Adipocyte (in vitro differentiated cells): ENCODE data around the gene EMP3.

Experiments
- DNase-seq: peaks from one replicate; pipeline ENCODE4 v3.0.0-alpha.2; 2015; ENCODE audit warnings: low read depth
- H3K27me3 ChIP-seq: replicated peaks from 2 replicates; pipeline ENCODE4 v1.7.0; 2013; ENCODE audit warnings: mild to moderate bottlenecking, low read length, moderate library complexity; ENCODE audit not compliant: control insufficient read depth, insufficient read depth
- H3K36me3 ChIP-seq: 2 replicates; pipeline ENCODE4 v1.7.0; 2013; ENCODE audit warnings: low read length, mild to moderate bottlenecking, moderate library complexity; ENCODE audit not compliant: control insufficient read depth, insufficient read depth, severe bottlenecking
- H3K4me1 ChIP-seq: 2 replicates; pipeline ENCODE4 v1.7.0; 2013; ENCODE audit warnings: mild to moderate bottlenecking, low read length, moderate library complexity; ENCODE audit not compliant: control insufficient read depth, insufficient read depth
- H3K4me3 ChIP-seq: 2 replicates; pipeline ENCODE4 v1.7.0; 2013; ENCODE audit warnings: mild to moderate bottlenecking, low read length, moderate library complexity
- H3K9ac ChIP-seq: 2 replicates; pipeline ENCODE4 v1.7.0; 2013; ENCODE audit warnings: mild to moderate bottlenecking, low read length, moderate library complexity
- H3K9me3 ChIP-seq: 2 replicates; pipeline ENCODE4 v1.7.0; 2013; ENCODE audit warnings: mild to moderate bottlenecking, low read length, moderate library complexity; ENCODE audit not compliant: control insufficient read depth

EMP3 gene

DNA sequence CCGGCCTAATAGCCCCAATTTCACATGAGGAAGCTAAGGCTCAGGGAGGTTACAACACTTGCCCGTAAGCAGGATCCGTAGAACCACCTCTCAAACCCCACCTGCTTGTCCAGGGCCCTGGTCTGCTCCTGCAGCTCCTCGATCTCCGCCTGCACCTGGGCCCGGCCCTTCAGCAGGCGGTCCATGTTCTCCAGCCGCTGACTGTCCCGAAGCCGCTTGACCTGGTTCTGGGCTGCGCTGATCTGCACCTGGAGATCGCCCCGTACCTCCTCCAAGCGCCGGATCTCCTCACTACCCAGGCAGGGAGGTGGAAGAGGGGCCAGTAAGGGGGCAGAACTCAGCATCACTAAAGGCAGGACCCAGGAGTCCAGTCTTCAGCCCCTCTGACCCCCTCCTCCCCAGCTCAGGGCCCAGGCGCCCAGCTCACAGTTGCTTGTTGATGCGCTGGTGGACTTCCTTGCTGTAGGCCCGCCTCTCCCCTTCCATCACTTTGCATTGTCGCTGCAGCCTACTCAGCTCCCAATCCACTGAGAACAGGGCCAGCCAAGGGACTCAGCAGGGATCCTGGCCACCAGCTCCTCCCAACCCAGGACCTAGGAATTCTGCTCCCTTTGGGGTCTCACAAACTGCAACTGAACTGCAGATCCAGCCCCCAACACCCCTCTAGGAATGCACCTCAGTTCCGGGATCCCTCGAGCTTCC is 6.9 kb upstream of the EMP3 start:
- H3K27me3 ChIP-seq, result no peaks in the 10 kb centered on the region
- H3K9ac ChIP-seq, result no peak overlapping the region
- H3K4me1 ChIP-seq, result peaks cover 20% of the 10 kb centered on the region
- H3K4me3 ChIP-seq, result no peak overlapping the region
- H3K36me3 ChIP-seq, result no peaks in the 10 kb centered on the region
- H3K9me3 ChIP-seq, result no peaks in the 10 kb centered on the region
- no peak for DNase-seq

GRCh38 chr19:48319647-48320541 is 5.5 kb upstream of the EMP3 start:
- DNase-seq, result peak; percentile 94
- Histone ChIP-seq H3K4me3 (no peak overlapping the region), H3K36me3 (no peaks in the 10 kb centered on the region), H3K4me1 (peaks cover 20% of the 10 kb centered on the region), H3K9me3 (no peaks in the 10 kb centered on the region), H3K27me3 (no peaks in the 10 kb centered on the region), H3K9ac (no peak overlapping the region)

- DNase-seq, result peak; percentile 92
- Histone ChIP-seq H3K9ac (peak overlapping the region; percentile 91), H3K27me3 (no peaks in the 10 kb centered on the region), H3K9me3 (no peaks in the 10 kb centered on the region), H3K4me3 (peak overlapping the region; percentile 81), H3K36me3 (no peaks in the 10 kb centered on the region), H3K4me1 (peaks cover 23% of the 10 kb centered on the region)
Measured at GRCh38 chr19:48321372-48321621, 4.1 kb upstream of the EMP3 start.

GRCh38 chr19:48321622-48322591 is 3.4 kb upstream of the EMP3 start:
- H3K9ac ChIP-seq, result peak overlapping the region; percentile 91
- DNase-seq, result peak; percentile 100
- no peaks in the 10 kb centered on the region for H3K9me3 ChIP-seq
- peaks cover 23% of the 10 kb centered on the region for H3K4me1 ChIP-seq
- H3K4me3 ChIP-seq, result peak overlapping the region; percentile 81
- H3K36me3 ChIP-seq, result no peaks in the 10 kb centered on the region
- H3K27me3 ChIP-seq, result no peaks in the 10 kb centered on the region

GRCh38 chr19:48329167-48329891 is 4.0 kb downstream of the EMP3 start:
- H3K27me3 ChIP-seq, result no peaks in the 10 kb centered on the region
- DNase-seq, result peak; percentile 63
- peaks cover 33% of the 10 kb centered on the region for H3K36me3 ChIP-seq
- H3K9me3 ChIP-seq, result no peaks in the 10 kb centered on the region
- H3K4me1 ChIP-seq, result peaks cover 30% of the 10 kb centered on the region
- no peak overlapping the region for H3K9ac ChIP-seq
- no peak overlapping the region for H3K4me3 ChIP-seq

DNA sequence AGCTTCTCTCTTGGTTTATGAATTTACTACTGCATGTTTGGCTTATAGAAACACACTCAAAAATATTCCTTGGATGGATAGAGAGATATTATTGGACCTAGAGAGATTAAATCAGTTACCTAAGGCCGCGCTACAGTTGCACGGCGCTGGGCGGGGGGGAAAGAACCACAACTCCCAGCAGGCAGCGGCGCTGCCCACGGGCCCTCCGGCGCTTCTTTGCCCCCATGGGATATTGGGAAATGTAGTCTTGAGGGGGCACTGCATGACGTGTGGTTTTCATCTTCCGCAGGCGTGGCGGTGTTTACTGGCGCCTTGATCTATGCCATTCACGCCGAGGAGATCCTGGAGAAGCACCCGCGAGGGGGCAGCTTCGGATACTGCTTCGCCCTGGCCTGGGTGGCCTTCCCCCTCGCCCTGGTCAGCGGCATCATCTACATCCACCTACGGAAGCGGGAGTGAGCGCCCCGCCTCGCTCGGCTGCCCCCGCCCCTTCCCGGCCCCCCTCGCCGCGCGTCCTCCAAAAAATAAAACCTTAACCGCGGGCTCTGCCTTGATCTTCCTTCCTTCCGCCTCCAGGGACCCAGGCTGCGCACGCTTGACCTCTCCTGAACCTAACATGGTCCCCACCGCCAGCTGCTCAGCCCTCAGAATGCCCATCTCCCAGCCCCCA is 4.8 kb downstream of the EMP3 start:
- no peak for DNase-seq
- peaks cover 33% of the 10 kb centered on the region for H3K36me3 ChIP-seq
- no peak overlapping the region for H3K4me3 ChIP-seq
- no peaks in the 10 kb centered on the region for H3K27me3 ChIP-seq
- no peaks in the 10 kb centered on the region for H3K9me3 ChIP-seq
- no peak overlapping the region for H3K9ac ChIP-seq
- H3K4me1 ChIP-seq, result peaks cover 30% of the 10 kb centered on the region

DNA sequence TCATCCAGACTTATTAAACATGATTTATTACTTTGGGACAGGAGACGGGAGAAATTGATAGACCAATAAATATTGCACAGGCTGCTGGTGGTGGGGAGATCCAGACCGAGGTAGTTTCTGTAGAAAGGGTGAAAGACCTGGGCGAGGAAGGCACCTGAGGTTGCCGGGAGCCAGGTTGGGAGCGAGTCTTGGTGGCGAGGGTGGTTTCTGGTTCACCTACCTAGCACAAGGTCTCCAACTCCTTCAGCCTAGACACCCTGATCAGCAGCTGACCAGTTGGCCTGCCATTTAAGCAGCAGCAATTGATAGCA is 7.0 kb downstream of the EMP3 start:
- Histone ChIP-seq H3K4me3 (peak overlapping the region; percentile 47), H3K4me1 (peaks cover 25% of the 10 kb centered on the region), H3K27me3 (no peaks in the 10 kb centered on the region), H3K9ac (no peak overlapping the region), H3K36me3 (peaks cover 33% of the 10 kb centered on the region), H3K9me3 (no peaks in the 10 kb centered on the region)
- no peak for DNase-seq

DNA sequence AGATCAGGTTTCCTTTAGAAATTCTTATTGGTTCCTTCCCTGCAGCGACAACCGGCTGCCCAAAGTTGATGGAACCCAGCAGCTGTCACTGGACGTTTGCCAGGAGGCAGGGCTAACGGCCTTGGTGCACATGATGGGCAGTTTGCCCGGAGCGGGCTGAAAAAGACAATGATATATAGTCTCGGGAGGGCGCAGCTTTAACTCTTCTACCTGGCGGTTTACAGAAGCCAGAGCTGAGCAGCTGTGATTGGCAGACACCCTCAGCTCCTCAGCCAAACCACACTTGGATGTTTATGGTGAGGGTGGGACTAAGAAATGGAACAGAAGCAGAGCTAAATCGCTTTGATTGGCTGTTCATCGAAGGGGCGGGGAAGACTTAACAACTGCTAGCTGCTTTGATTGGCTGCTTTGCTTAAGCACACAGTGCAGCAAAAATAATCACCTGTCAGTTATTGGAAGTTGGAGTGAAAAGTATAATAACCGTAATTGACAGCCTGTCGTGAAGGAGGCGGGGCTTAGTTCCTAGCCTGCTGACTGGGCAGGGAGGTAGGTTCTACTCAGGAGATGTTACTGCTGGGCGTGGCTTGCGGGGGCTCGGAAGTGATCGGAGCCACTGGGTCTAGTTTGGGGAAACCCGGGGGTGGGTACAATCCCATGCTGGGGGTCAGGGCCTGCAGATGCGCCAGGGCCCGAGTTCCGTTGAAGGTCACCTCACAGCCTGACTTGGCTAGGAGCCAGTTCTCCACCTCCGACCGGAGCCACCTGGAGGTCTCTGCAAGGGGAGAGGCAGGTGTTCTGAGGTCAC is 7.5 kb downstream of the EMP3 start:
- H3K36me3 ChIP-seq, result peaks cover 33% of the 10 kb centered on the region
- no peaks in the 10 kb centered on the region for H3K9me3 ChIP-seq
- DNase-seq, result peak; percentile 93
- H3K27me3 ChIP-seq, result no peaks in the 10 kb centered on the region
- H3K9ac ChIP-seq, result no peak overlapping the region
- peaks cover 21% of the 10 kb centered on the region for H3K4me1 ChIP-seq
- H3K4me3 ChIP-seq, result peak overlapping the region; percentile 47

- DNase-seq, result peak; percentile 96
- H3K9ac ChIP-seq, result peak overlapping the region; percentile 72
- peaks cover 21% of the 10 kb centered on the region for H3K4me1 ChIP-seq
- H3K27me3 ChIP-seq, result no peaks in the 10 kb centered on the region
- H3K9me3 ChIP-seq, result no peaks in the 10 kb centered on the region
- peaks cover 32% of the 10 kb centered on the region for H3K36me3 ChIP-seq
- peak overlapping the region; percentile 72 for H3K4me3 ChIP-seq
Measured at GRCh38 chr19:48333467-48334384, 8.4 kb downstream of the EMP3 start.
